Progenitor cell of endocrine pancreas (in vitro differentiated cells): ENCODE measurements around the gene MAST4. TPM values are rescaled to one million over a fixed set of nuclear protein-coding genes. Genes with fewer than 3 reads are reported as not detected.

ENCODE experiments used
- DNase-seq: peaks from one replicate; pipeline ENCODE4 v3.0.0; 2021; ENCODE audit warnings: low spot score; ENCODE audit not compliant: unreplicated experiment
- H3K27ac Mint-ChIP-seq: 2 replicates; pipeline ENCODE4 v1.8.0; 2021; ENCODE audit warnings: mild to moderate bottlenecking, moderate library complexity, mixed read lengths
- H3K27me3 Mint-ChIP-seq: 2 replicates; pipeline ENCODE4 v1.8.0; 2021; ENCODE audit warnings: mixed read lengths
- H3K36me3 Mint-ChIP-seq: 2 replicates; pipeline ENCODE4 v1.8.0; 2022; ENCODE audit warnings: mixed read lengths; ENCODE audit not compliant: insufficient read depth
- H3K4me1 Mint-ChIP-seq: 2 replicates; pipeline ENCODE4 v1.8.0; 2021; ENCODE audit warnings: low read depth, mixed read lengths
- H3K4me3 Mint-ChIP-seq: 2 replicates; pipeline ENCODE4 v1.8.0; 2021; ENCODE audit warnings: low read depth, mild to moderate bottlenecking, moderate library complexity, mixed read lengths
- H3K9me3 Mint-ChIP-seq: 2 replicates; pipeline ENCODE4 v1.8.0; 2021; ENCODE audit warnings: low read depth, mixed read lengths
- total RNA-seq: library from RNA; stranded (reverse); gene quantifications from 2 replicates; pipeline ENCODE4 v1.2.1, GENCODE V29; 2021
- TF ChIP-seq, protein P1 (sequence below): fragments of 200-600 bp; sonication (generic); IDR thresholded peaks from one replicate; pipeline ENCODE4 v1.5.0; 2021; ENCODE audit warnings: antibody characterized with exemption, mild to moderate bottlenecking; ENCODE audit not compliant: unreplicated experiment

Gene MAST4
- total RNA-seq, 1 donor from 2014 or later, result 45.3 TPM

GRCh38 chr5:66994790-66995189, 398.6 kb downstream of the MAST4 start:
- peak overlapping the region; percentile 25 for H3K27ac Mint-ChIP-seq
- no peaks in the 10 kb centered on the region for H3K9me3 Mint-ChIP-seq
- H3K4me3 Mint-ChIP-seq, result no peak overlapping the region
- DNase-seq, result no peak
- no peaks in the 10 kb centered on the region for H3K36me3 Mint-ChIP-seq
- TF ChIP-seq, protein P1, sequence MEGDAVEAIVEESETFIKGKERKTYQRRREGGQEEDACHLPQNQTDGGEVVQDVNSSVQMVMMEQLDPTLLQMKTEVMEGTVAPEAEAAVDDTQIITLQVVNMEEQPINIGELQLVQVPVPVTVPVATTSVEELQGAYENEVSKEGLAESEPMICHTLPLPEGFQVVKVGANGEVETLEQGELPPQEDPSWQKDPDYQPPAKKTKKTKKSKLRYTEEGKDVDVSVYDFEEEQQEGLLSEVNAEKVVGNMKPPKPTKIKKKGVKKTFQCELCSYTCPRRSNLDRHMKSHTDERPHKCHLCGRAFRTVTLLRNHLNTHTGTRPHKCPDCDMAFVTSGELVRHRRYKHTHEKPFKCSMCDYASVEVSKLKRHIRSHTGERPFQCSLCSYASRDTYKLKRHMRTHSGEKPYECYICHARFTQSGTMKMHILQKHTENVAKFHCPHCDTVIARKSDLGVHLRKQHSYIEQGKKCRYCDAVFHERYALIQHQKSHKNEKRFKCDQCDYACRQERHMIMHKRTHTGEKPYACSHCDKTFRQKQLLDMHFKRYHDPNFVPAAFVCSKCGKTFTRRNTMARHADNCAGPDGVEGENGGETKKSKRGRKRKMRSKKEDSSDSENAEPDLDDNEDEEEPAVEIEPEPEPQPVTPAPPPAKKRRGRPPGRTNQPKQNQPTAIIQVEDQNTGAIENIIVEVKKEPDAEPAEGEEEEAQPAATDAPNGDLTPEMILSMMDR, result no peak
- no peaks in the 10 kb centered on the region for H3K27me3 Mint-ChIP-seq
- peaks cover 12% of the 10 kb centered on the region for H3K4me1 Mint-ChIP-seq

- Mint-ChIP-seq H3K27ac (no peak overlapping the region), H3K27me3 (no peaks in the 10 kb centered on the region), H3K4me3 (no peak overlapping the region), H3K9me3 (no peaks in the 10 kb centered on the region), H3K36me3 (no peaks in the 10 kb centered on the region), H3K4me1 (peaks cover 21% of the 10 kb centered on the region)
- TF ChIP-seq, protein P1, result no peak
- no peak for DNase-seq
Measured at GRCh38 chr5:67000794-67001475, 404.7 kb downstream of the MAST4 start.

- TF ChIP-seq, protein P1, result no peak
- Mint-ChIP-seq H3K27me3 (no peaks in the 10 kb centered on the region), H3K4me1 (peaks cover 31% of the 10 kb centered on the region), H3K27ac (peak overlapping the region; percentile 82), H3K36me3 (no peaks in the 10 kb centered on the region), H3K9me3 (no peaks in the 10 kb centered on the region), H3K4me3 (peak overlapping the region; percentile 80)
- no peak for DNase-seq
Measured at GRCh38 chr5:67002832-67003684, 406.9 kb downstream of the MAST4 start.

DNA sequence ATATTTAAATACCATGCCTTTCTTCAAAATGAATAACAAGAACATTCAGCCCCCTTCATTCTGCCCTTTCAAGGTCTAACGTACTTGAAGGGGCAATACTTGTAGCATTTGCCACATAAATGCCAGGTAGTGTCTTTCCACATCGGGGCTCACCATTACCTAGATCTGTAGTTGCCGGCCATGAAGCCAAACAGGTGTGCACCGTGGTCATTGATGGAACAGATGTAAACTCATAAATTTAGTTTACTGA, 407.4 kb downstream of the MAST4 start:
- no peak for DNase-seq
- peak overlapping the region; percentile 91 for H3K27ac Mint-ChIP-seq
- peaks cover 31% of the 10 kb centered on the region for H3K4me1 Mint-ChIP-seq
- H3K27me3 Mint-ChIP-seq, result no peaks in the 10 kb centered on the region
- TF ChIP-seq, protein P1, result no peak
- H3K9me3 Mint-ChIP-seq, result no peaks in the 10 kb centered on the region
- no peaks in the 10 kb centered on the region for H3K36me3 Mint-ChIP-seq
- H3K4me3 Mint-ChIP-seq, result peak overlapping the region; percentile 80

- no peaks in the 10 kb centered on the region for H3K27me3 Mint-ChIP-seq
- H3K4me3 Mint-ChIP-seq, result peak overlapping the region; percentile 88
- TF ChIP-seq, protein P1, result no peak
- H3K9me3 Mint-ChIP-seq, result no peaks in the 10 kb centered on the region
- DNase-seq, result peak; percentile 78
- H3K36me3 Mint-ChIP-seq, result no peaks in the 10 kb centered on the region
- H3K27ac Mint-ChIP-seq, result peak overlapping the region; percentile 96
- peaks cover 34% of the 10 kb centered on the region for H3K4me1 Mint-ChIP-seq
Measured at GRCh38 chr5:67003935-67004729, 407.9 kb downstream of the MAST4 start.
